Pancreas (tissue), 10 donors: ENCODE data around the gene MFSD6. TPM values are rescaled to one million over a fixed set of nuclear protein-coding genes. Genes with fewer than 3 reads are reported as not detected.

ENCODE experiments used
- ATAC-seq, 4 donors: fragments of 200-7000 bp; cut with Tn5 transposase; one replicate each; pipeline versions ENCODE4 v1.8.0 to v1.9.1; 2020; ENCODE audit warnings: mild to moderate bottlenecking in 4 of 4, moderate library complexity in 4 of 4
- DNase-seq, 6 donors: peaks; one replicate each; pipeline ENCODE4 v3.0.0-alpha.2; 2020
- FAIRE-seq: peaks from 2 replicates; lab custom pipeline; 2012; peaks lifted over from hg19 to GRCh38; lab: Jason Lieb, UNC
- H3K27ac ChIP-seq, 4 donors: fragments of 200-600 bp; sonication (generic); 1 replicate in 3 of 4; 2 replicates in 1 of 4; pipeline versions ENCODE4 v1.5.0 to v1.8.0; 2020
- H3K27me3 ChIP-seq, 4 donors: fragments of 200-600 bp; one replicate each; pipeline ENCODE4 v1.8.0; 2021
- H3K36me3 ChIP-seq, 3 donors: fragments of 200-600 bp; sonication (generic) in 1 of 3; one replicate each; pipeline versions ENCODE4 v1.5.0 to v1.8.0; 2020 to 2021
- H3K4me1 ChIP-seq, 3 donors: fragments of 200-600 bp; one replicate each; pipeline ENCODE4 v1.8.0; 2021
- H3K4me3 ChIP-seq, 4 donors: fragments of 200-600 bp; sonication (generic) in 2 of 4; one replicate each; pipeline versions ENCODE4 v1.5.0 to v1.8.0; 2020 to 2021
- H3K9me3 ChIP-seq, 4 donors: fragments of 200-600 bp; one replicate each; pipeline ENCODE4 v1.8.0; 2021
- WGBS, 2 donors: extraction: QIAGEN DNeasy Blood & Tissue Kit; methylation state at CpG; one replicate each; pipeline ENCODE4 v1.1.7; 2013; 5-methylcytosine and 5-hydroxymethylcytosine counted together
- intact Hi-C, 3 donors: fragments of 100-400 bp; cut with DNase I; formaldehyde crosslinking; loops; one replicate each; pipeline versions ENCODE4 v1.11.1 to v1.14.2; 2022
- polyA plus RNA-seq, 2 donors: library from polyadenylated mRNA; stranded (reverse); fragments of 200-250 nt; gene quantifications; one replicate each; pipeline ENCODE4 v1.2.3, GENCODE V29; 2013
- total RNA-seq, 6 donors: library from RNA; stranded (reverse); fragmentation: NEBNext Ultra II Directional in 4 of 6; extraction: Animal tissue kit (Norgen Biotek cat#: 25700) in 4 of 6; gene quantifications; one replicate each; pipeline versions ENCODE4 v1.2.1 to v1.2.4, GENCODE V29; 2021 to 2023
- TF ChIP-seq, protein P1 (sequence below), 4 donors: fragments of 200-600 bp; sonication (generic) in 3 of 4; IDR thresholded peaks; one replicate each; pipeline versions ENCODE4 v1.5.0 to v1.8.0; 2021; ENCODE audit warnings: antibody characterized with exemption in 4 of 4
- donor health status: healthy with polysubstance abuse.
- donor health status: DM: no; HTN: no; CAD: no; lungs with moderate emphysema.
- donor health status: DM: no; HTN: no; CAD: no.
- donor health status: control.
- donor health status: control.
- donor health status: Bipolar disorder and iron deficiency.
- donor health status: DM: yes; HTN: yes; CAD: no.
- donor health status: DM: no; HTN: no; CAD: no.
- donor health status: DM: no; HTN: no; CAD: no.
- donor health status: DM: yes; HTN: yes; CAD: no.

MFSD6 gene
- total and polyA plus RNA-seq, 8 donors = 5.3 to 22.9 (median 15.4) TPM

DNA sequence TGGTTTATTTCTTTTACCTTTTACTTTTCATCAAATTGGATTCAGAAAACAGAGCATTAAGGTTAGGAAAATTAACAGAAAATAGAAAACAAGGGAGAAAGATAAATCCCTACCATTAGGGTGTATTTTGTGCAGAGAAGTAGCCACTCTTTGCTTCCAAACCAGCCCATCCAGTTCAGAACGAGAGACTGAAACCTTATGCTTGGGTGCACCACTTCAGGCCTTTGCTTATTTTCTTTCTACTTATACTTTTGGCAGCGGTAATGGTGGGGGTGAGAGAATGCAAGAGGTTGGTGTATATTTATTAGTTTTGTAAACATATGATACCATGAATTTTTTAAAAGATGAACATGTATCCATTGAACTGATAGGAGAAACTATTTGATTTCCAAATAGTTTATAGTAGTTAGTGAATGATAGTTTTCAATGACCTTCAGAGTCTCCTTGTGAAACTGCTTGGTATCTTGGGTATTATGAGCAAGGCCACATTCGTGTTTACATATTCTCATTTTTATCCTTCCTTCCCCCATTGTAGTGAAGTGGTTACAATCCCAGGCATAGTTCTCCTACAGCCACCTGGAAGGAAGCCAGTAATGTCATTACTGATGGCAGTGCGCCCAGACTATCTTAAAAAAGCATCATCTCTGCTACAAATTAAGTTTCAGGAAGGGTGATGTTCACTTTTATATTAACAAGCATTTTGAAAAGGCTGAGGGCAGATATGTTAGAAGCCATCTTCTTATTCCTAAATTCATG, 60.8 kb downstream of the MFSD6 start:
- Histone ChIP-seq H3K27ac (peak overlapping the region in 2 of 4 donors; percentile 42 to 53), H3K27me3 (no peaks in the 10 kb centered on the region), H3K4me1 (peaks cover 0 to 15% (median 12%) of the 10 kb centered on the region in 3 donors), H3K36me3 (no peaks in the 10 kb centered on the region), H3K9me3 (no peaks in the 10 kb centered on the region), H3K4me3 (no peak overlapping the region)
- intact Hi-C loops = no loop called here
- FAIRE-seq (peak; percentile 97), ATAC-seq (peak; percentile 50 to 90 (median 86)), DNase-seq (peak in 4 of 6 donors; percentile 34 to 66 (median 38))
- WGBS, 2 donors = 35 to 42% methylated on average over 4 of the region's 4 CpGs
- TF ChIP-seq, protein P1, sequence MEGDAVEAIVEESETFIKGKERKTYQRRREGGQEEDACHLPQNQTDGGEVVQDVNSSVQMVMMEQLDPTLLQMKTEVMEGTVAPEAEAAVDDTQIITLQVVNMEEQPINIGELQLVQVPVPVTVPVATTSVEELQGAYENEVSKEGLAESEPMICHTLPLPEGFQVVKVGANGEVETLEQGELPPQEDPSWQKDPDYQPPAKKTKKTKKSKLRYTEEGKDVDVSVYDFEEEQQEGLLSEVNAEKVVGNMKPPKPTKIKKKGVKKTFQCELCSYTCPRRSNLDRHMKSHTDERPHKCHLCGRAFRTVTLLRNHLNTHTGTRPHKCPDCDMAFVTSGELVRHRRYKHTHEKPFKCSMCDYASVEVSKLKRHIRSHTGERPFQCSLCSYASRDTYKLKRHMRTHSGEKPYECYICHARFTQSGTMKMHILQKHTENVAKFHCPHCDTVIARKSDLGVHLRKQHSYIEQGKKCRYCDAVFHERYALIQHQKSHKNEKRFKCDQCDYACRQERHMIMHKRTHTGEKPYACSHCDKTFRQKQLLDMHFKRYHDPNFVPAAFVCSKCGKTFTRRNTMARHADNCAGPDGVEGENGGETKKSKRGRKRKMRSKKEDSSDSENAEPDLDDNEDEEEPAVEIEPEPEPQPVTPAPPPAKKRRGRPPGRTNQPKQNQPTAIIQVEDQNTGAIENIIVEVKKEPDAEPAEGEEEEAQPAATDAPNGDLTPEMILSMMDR (IDR thresholded peaks at IDR 0.05) = no peak

DNA sequence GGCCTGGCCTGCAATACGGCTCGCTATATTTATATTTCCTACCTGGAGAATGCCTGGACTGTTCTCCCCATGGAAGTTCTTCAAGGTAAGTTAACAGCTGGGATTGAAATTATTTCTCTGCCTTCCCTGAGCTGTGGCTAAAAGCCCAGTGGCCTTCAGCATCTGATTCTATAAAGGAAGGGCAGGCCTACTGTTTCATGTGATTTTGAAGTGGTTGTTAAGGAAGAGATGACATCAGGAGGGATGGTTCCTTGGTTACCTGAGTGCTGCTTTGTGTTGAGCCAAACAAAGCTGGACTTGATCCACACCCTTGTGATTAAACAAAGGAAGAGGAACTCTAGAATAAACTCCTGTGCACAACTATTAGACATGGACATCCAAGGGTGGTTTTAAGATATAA, 61.6 kb downstream of the MFSD6 start:
- TF ChIP-seq, protein P1 (IDR thresholded peaks at IDR 0.05) = no peak
- Histone ChIP-seq H3K4me3 (no peak overlapping the region), H3K27me3 (no peaks in the 10 kb centered on the region), H3K4me1 (peaks cover 0 to 15% (median 12%) of the 10 kb centered on the region in 3 donors), H3K9me3 (no peaks in the 10 kb centered on the region), H3K36me3 (no peaks in the 10 kb centered on the region), H3K27ac (peak overlapping the region in 2 of 4 donors; percentile 4 to 42)
- peak in 1 of 6 donors; percentile 8 for DNase-seq
- ATAC-seq = peak in 3 of 4 donors; percentile 69 to 92 (median 86)
- FAIRE-seq = peak; percentile 91
- WGBS, 2 donors = 75 to 83% methylated on average over 2 of the region's 2 CpGs
- intact Hi-C loops = no loop called here

DNA sequence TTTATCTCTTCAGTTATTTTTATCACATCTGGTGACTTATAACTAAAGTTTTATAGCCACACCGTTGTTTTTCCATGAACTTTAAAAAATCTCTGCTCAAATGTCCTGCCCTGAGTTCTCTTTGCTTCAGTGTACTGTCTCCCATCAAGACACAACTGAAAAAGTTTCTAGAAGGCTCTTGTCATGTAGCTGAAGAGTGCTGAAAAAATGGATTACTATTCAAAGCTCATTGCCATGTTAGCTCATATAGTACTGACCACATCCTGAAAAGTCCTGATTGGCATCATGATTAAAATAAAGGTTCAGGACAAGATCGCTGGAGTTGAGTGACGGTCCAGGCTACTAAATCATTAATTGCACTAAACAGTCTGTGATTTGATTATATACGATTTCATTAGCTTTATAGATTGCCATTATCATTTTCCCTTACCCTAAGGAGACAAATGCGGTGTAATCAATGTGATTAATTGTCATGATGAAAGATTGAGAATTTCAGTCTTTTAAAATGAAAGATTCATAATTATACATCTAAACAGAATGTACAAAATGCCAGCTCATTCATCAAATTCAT, 62.2 kb downstream of the MFSD6 start:
- no peak overlapping the region for H3K4me3 ChIP-seq
- WGBS, 2 donors = 86 to 89% methylated on average over 5 of the region's 5 CpGs
- peak overlapping the region in 1 of 4 donors; percentile 4 for H3K27ac ChIP-seq
- TF ChIP-seq, protein P1 (IDR thresholded peaks at IDR 0.05) = no peak
- no peaks in the 10 kb centered on the region for H3K36me3 ChIP-seq
- ATAC-seq = no peak
- peaks cover 0 to 15% (median 12%) of the 10 kb centered on the region in 3 donors for H3K4me1 ChIP-seq
- no peaks in the 10 kb centered on the region for H3K27me3 ChIP-seq
- intact Hi-C loops = no loop called here
- no peaks in the 10 kb centered on the region for H3K9me3 ChIP-seq
- no peak for DNase-seq
- no peak for FAIRE-seq

DNA sequence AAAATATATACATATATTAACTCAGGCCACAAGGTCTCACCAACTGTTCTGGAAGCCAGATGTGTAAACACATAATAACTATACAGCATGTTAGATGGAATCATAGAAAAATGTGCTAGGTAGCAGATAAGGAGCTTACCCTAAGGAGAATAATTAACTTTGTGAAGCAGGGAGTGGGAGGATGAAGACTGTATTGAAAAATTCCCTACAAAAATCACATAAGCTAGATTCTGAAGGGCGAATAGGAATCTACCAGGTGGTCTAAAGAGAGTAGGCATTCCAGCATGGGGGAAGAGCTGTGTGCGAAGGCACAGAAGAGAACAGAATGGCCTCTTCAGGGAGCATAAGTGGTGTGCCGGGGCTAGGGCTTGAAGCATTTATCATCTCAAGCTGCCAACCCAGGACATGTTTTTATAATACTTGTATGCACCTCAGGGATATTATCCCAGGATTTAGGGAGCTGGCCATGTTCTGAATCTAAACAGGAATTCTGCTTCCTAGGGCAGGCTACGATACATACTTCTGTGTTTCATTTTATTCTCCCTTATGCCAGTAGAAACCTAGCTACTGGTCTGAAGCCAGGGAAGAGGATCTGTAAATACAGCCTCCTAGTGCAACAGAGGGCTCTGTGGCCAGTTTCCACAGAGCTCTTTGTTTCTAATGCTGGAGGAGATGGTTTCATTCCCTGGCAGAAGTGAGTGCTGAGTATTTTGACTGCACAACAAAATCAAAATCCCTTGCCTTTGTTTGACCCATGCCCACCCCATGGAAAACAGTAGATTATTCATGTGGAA, 69.7 kb downstream of the MFSD6 start:
- Histone ChIP-seq H3K4me1 (peaks cover 0 to 12% (median 9%) of the 10 kb centered on the region in 3 donors), H3K27ac (peak overlapping the region in 3 of 4 donors; percentile 17 to 68 (median 60)), H3K9me3 (no peaks in the 10 kb centered on the region), H3K27me3 (no peaks in the 10 kb centered on the region), H3K36me3 (no peaks in the 10 kb centered on the region), H3K4me3 (no peak overlapping the region)
- peak; percentile 61 to 94 (median 87) for ATAC-seq
- DNase-seq = no peak
- TF ChIP-seq, protein P1 (IDR thresholded peaks at IDR 0.05) = no peak
- FAIRE-seq = peak; percentile 93
- intact Hi-C loops = no loop called here
- 31 to 32% methylated on average over 4 of the region's 4 CpGs for WGBS, 2 donors
